ENCODE data around the gene FMOD.
"Not testable (repeated sequence)": the region's sequence is repeated elsewhere in the genome, so short reads cannot be mapped to it uniquely, and the experiment has no call there.

FMOD gene

GRCh38 chr1:203323587-203323986, 27.3 kb downstream of the FMOD start:
- Histone ChIP-seq H3K9me3 (ENCODE audit: control insufficient read depth, insufficient read depth, low read length) (no peaks in the 10 kb centered on the region), H3K4me3 (ENCODE audit: low read depth, low read length) (no peak overlapping the region), H3K36me3 (ENCODE audit: control insufficient read depth, insufficient read depth, low read length) (no peaks in the 10 kb centered on the region), H3K4me1 (ENCODE audit: control insufficient read depth, insufficient read depth, low read length) (peaks cover 37% of the 10 kb centered on the region), H3K27me3 (ENCODE audit: control insufficient read depth, insufficient read depth, low read length) (peaks cover 86% of the 10 kb centered on the region), H3K9ac (ENCODE audit: low read depth, low read length) (no peak overlapping the region)

DNA sequence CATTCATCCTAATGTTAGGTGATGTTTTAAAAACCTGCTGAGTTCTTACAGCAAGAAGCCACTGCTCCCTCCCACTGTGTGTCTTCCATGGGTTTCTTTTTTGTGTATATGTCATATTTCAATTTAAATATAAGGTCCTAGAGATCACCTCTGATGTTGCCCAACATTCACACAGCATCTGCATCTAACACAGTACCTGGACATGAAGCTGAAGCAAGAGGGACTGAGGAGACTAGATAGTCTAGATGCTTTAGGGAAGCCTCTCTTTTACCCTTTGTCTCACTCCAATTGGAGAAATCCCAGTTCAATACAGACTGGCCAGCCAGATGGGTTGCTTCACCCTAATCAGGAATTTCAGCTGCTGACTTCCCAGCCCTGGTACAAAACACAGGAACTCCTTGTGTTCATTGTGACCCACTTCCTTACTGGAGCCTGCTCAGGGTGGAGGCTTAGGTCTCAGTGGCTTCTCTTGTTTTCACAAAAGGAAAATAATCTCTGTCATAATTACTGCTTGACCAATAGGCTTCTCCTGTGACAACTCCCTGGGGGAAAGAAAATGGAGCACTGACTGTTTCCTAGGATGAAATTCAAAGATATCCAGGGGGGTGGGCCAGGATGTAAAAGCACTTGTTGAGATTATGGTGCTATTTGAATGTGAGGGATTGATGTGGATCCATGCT, 28.3 kb downstream of the FMOD start:
- Histone ChIP-seq H3K36me3 (ENCODE audit: control insufficient read depth, insufficient read depth, low read length) (no peaks in the 10 kb centered on the region), H3K9me3 (ENCODE audit: control insufficient read depth, insufficient read depth, low read length) (no peaks in the 10 kb centered on the region), H3K9ac (ENCODE audit: low read depth, low read length) (no peak overlapping the region), H3K4me1 (ENCODE audit: control insufficient read depth, insufficient read depth, low read length) (peaks cover 30% of the 10 kb centered on the region), H3K27me3 (ENCODE audit: control insufficient read depth, insufficient read depth, low read length) (peaks cover 89% of the 10 kb centered on the region), H3K4me3 (ENCODE audit: low read depth, low read length) (no peak overlapping the region)

DNA sequence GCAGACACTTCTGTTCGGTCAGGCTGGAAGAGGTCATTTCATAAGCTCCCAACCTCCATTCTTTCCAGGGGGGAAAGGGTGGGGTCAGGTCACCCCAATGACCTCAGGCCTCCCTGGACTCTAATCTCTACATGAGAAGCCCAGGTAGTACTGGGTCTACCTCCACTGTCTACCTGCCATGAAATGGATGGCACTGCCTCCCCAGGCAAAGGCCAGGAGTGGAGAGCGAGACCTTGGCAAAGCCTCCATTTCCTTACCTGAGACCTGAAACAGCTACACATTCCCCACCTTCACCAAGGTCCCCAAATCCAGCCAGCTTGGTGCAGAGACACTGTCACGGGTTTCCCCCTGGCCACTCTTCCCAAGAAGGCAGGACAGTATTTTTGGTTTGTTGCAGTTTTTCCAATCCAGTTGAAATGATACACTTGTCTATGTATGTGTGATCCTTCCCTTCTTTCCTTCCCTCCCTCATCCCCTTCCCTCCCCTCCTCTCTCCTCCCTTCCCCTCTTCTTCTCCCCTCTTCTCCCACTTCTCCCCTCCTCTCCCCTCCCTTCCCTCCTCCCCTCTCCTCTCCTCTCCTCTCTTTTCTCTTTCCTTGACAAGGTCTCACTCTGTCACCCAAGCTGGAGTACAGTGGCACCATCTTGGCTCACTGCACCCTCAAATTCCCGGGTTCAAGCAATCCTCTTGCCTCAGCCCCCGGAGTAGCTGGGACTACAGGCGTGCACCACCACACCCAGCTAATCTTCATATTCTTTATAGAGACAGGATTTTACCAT, 29.5 kb downstream of the FMOD start:
- H3K9me3 ChIP-seq (ENCODE audit: control insufficient read depth, insufficient read depth, low read length): no peaks in the 10 kb centered on the region
- peaks cover 25% of the 10 kb centered on the region for H3K4me1 ChIP-seq (ENCODE audit: control insufficient read depth, insufficient read depth, low read length)
- H3K4me3 ChIP-seq (ENCODE audit: low read depth, low read length): no peak overlapping the region
- H3K36me3 ChIP-seq (ENCODE audit: control insufficient read depth, insufficient read depth, low read length): no peaks in the 10 kb centered on the region
- no peak overlapping the region for H3K9ac ChIP-seq (ENCODE audit: low read depth, low read length)
- H3K27me3 ChIP-seq (ENCODE audit: control insufficient read depth, insufficient read depth, low read length): peaks cover 94% of the 10 kb centered on the region

DNA sequence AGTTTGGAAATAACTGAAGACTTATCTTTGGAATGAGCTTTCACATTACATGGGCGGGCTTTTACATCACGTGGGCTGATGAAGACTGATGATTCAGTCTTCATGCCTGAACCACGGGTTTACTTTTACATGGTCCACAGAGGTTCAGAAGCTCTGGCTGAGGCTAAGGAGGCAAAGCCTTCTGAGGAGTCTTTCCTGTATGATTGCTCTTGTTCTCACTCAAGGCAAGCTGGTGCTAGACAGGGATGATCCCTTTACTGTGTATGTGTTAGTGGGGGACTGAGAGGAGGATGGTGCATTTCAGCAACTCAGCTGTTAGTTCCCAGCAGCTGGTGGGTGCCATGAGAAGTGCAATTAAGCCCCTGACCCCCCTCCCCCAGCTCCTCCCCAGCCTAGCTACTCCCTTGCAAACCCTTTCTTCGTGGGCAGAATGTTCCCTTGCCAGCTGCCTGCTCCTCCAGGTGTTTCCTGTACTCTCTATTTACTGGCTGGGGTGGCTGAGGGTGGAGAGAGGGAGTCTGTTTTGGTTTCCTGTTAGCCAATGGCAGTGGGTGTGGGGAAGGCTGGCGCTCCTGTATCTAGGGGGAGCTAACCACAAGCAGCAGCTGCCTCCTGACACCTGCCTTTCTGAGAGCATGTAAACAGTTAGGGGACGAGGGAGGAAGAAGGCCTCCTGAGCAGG, 30.2 kb downstream of the FMOD start:
- Histone ChIP-seq H3K4me3 (ENCODE audit: low read depth, low read length) (no peak overlapping the region), H3K27me3 (ENCODE audit: control insufficient read depth, insufficient read depth, low read length) (peaks cover 93% of the 10 kb centered on the region), H3K36me3 (ENCODE audit: control insufficient read depth, insufficient read depth, low read length) (no peaks in the 10 kb centered on the region), H3K9me3 (ENCODE audit: control insufficient read depth, insufficient read depth, low read length) (no peaks in the 10 kb centered on the region), H3K9ac (ENCODE audit: low read depth, low read length) (no peak overlapping the region), H3K4me1 (ENCODE audit: control insufficient read depth, insufficient read depth, low read length) (peaks cover 20% of the 10 kb centered on the region)

- no peak overlapping the region for H3K4me3 ChIP-seq (ENCODE audit: low read depth, low read length)
- H3K4me1 ChIP-seq (ENCODE audit: control insufficient read depth, insufficient read depth, low read length): peaks cover 6% of the 10 kb centered on the region
- H3K9ac ChIP-seq (ENCODE audit: low read depth, low read length): no peak overlapping the region
- peaks cover 79% of the 10 kb centered on the region for H3K27me3 ChIP-seq (ENCODE audit: control insufficient read depth, insufficient read depth, low read length)
- H3K9me3 ChIP-seq (ENCODE audit: control insufficient read depth, insufficient read depth, low read length): no peaks in the 10 kb centered on the region
- H3K36me3 ChIP-seq (ENCODE audit: control insufficient read depth, insufficient read depth, low read length): no peaks in the 10 kb centered on the region
These were observed 32.7 kb downstream of the FMOD start for GRCh38 chr1:203318229-203318517.

- Histone ChIP-seq H3K9ac (ENCODE audit: low read depth, low read length) (no peak overlapping the region), H3K4me1 (ENCODE audit: control insufficient read depth, insufficient read depth, low read length) (peaks cover 6% of the 10 kb centered on the region), H3K4me3 (ENCODE audit: low read depth, low read length) (no peak overlapping the region), H3K36me3 (ENCODE audit: control insufficient read depth, insufficient read depth, low read length) (no peaks in the 10 kb centered on the region), H3K27me3 (ENCODE audit: control insufficient read depth, insufficient read depth, low read length) (peaks cover 77% of the 10 kb centered on the region), H3K9me3 (ENCODE audit: control insufficient read depth, insufficient read depth, low read length) (no peaks in the 10 kb centered on the region)
These were observed 33.3 kb downstream of the FMOD start for GRCh38 chr1:203317429-203318228.

DNA sequence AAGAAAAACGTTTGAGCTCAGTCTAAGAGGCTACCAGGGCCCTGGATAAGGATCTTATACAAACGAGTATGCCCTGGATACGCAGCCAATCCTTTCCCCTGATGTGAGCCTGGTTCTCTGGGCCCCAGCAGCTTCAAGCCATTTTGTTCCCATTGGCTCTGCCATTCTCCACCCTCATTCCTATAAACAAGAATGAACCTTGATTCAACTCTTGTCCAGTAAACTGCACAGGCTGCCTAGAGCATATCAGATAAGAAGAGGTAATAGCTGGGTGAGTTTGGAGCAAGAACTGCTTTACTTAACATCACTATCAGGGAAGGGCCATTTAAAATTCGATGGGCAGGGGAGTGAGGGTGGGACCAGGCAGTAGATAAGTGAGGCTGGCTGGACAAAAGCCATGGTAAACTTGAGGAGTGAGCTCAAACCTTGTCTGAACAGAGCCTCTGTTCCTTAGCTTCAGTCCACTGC, 34.3 kb downstream of the FMOD start:
- peaks cover 6% of the 10 kb centered on the region for H3K4me1 ChIP-seq (ENCODE audit: control insufficient read depth, insufficient read depth, low read length)
- H3K4me3 ChIP-seq (ENCODE audit: low read depth, low read length): no peak overlapping the region
- no peak overlapping the region for H3K9ac ChIP-seq (ENCODE audit: low read depth, low read length)
- peaks cover 78% of the 10 kb centered on the region for H3K27me3 ChIP-seq (ENCODE audit: control insufficient read depth, insufficient read depth, low read length)
- H3K9me3 ChIP-seq (ENCODE audit: control insufficient read depth, insufficient read depth, low read length): no peaks in the 10 kb centered on the region
- no peaks in the 10 kb centered on the region for H3K36me3 ChIP-seq (ENCODE audit: control insufficient read depth, insufficient read depth, low read length)

GRCh38 chr1:203314025-203314759, 36.7 kb downstream of the FMOD start:
- H3K27me3 ChIP-seq (ENCODE audit: control insufficient read depth, insufficient read depth, low read length): peaks cover 78% of the 10 kb centered on the region
- not testable (repeated sequence) for H3K4me1 ChIP-seq (ENCODE audit: control insufficient read depth, insufficient read depth, low read length); H3K36me3 ChIP-seq (ENCODE audit: control insufficient read depth, insufficient read depth, low read length); H3K4me3 ChIP-seq (ENCODE audit: low read depth, low read length); H3K9me3 ChIP-seq (ENCODE audit: control insufficient read depth, insufficient read depth, low read length); H3K9ac ChIP-seq (ENCODE audit: low read depth, low read length)

- no peaks in the 10 kb centered on the region for H3K36me3 ChIP-seq (ENCODE audit: control insufficient read depth, insufficient read depth, low read length)
These were observed 39.3 kb downstream of the FMOD start for GRCh38 chr1:203311368-203312301.

DNA sequence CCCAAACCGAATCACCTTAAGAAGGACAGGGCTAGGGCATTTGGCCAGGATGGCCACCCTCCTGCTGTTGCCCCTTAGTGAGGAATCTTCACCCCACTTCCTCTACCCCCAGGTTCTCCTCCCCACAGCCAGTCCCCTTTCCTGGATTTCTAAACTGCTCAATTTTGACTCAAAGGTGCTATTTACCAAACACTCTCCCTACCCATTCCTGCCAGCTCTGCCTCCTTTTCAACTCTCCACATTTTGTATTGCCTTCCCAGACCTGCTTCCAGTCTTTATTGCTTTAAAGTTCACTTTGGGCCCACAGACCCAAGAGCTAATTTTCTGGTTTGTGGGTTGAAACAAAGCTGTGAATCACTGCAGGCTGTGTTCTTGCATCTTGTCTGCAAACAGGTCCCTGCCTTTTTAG, 42.0 kb downstream of the FMOD start:
- Histone ChIP-seq H3K4me1 (ENCODE audit: control insufficient read depth, insufficient read depth, low read length) (peaks cover 24% of the 10 kb centered on the region), H3K27me3 (ENCODE audit: control insufficient read depth, insufficient read depth, low read length) (peaks cover 88% of the 10 kb centered on the region), H3K9ac (ENCODE audit: low read depth, low read length) (no peak overlapping the region), H3K36me3 (ENCODE audit: control insufficient read depth, insufficient read depth, low read length) (no peaks in the 10 kb centered on the region), H3K4me3 (ENCODE audit: low read depth, low read length) (peak overlapping the region; percentile 9), H3K9me3 (ENCODE audit: control insufficient read depth, insufficient read depth, low read length) (no peaks in the 10 kb centered on the region)

More at GRCh38 chr1:203311368-203312301, 39.3 kb downstream of the FMOD start:
- Histone ChIP-seq H3K4me3 (ENCODE audit: low read depth, low read length) (no peak overlapping the region), H3K9me3 (ENCODE audit: control insufficient read depth, insufficient read depth, low read length) (no peaks in the 10 kb centered on the region), H3K4me1 (ENCODE audit: control insufficient read depth, insufficient read depth, low read length) (peaks cover 19% of the 10 kb centered on the region), H3K9ac (ENCODE audit: low read depth, low read length) (no peak overlapping the region), H3K27me3 (ENCODE audit: control insufficient read depth, insufficient read depth, low read length) (peaks cover 75% of the 10 kb centered on the region)

All from iPS-15b (cell line).